Neural cell (in vitro differentiated cells): Measurements from ENCODE around the gene IQGAP1. TPM values are rescaled to one million over a fixed set of nuclear protein-coding genes. Genes with fewer than 3 reads are reported as not detected.

Experiments
- H2AFZ ChIP-seq: fragments of 200-600, 300-800 bp; sonication (generic), shearing (Covaris generic); 2 replicates; pipeline ENCODE4 v1.6.0; 2014; ENCODE audit warnings: low read depth, mild to moderate bottlenecking, antibody characterized with exemption, low read length, moderate library complexity
- H3F3A ChIP-seq: fragments of 200-600 bp; shearing (Covaris generic); 2 replicates; pipeline ENCODE4 v1.6.1; 2016; ENCODE audit warnings: mild to moderate bottlenecking, moderate library complexity, mixed read lengths, antibody characterized with exemption, low read length; ENCODE audit not compliant: insufficient read depth, poor library complexity, severe bottlenecking
- H3K27ac ChIP-seq: fragments of 200-600, 300-800 bp; sonication (generic), shearing (Covaris generic); 2 replicates; pipeline ENCODE4 v1.5.1; 2014; ENCODE audit warnings: mild to moderate bottlenecking, low read length, moderate library complexity
- H3K27me3 ChIP-seq: fragments of 300-800, 200-600 bp; sonication (generic), shearing (Covaris generic); 2 replicates; pipeline ENCODE4 v1.6.0; 2014; ENCODE audit warnings: mild to moderate bottlenecking, low read depth, low read length, moderate library complexity; ENCODE audit not compliant: insufficient read depth
- H3K36me3 ChIP-seq: fragments of 300-800, 200-600 bp; sonication (generic), shearing (Covaris generic); 2 replicates; pipeline ENCODE4 v1.5.1; 2014; ENCODE audit warnings: mild to moderate bottlenecking, antibody characterized with exemption, low read length, moderate library complexity; ENCODE audit not compliant: insufficient read depth
- H3K4me2 ChIP-seq: fragments of 300-800, 200-600 bp; sonication (generic), shearing (Covaris generic); 2 replicates; pipeline ENCODE4 v1.6.0; 2014; ENCODE audit warnings: mild to moderate bottlenecking, low read length
- H3K4me3 ChIP-seq: fragments of 300-800, 200-600 bp; sonication (generic), shearing (Covaris generic); 2 replicates; pipeline ENCODE4 v1.5.1; 2014; ENCODE audit warnings: mild to moderate bottlenecking, low read length, moderate library complexity
- H3K79me2 ChIP-seq: fragments of 200-600 bp; shearing (Covaris generic); replicated peaks from 2 replicates; pipeline ENCODE4 v1.6.0; 2014; ENCODE audit warnings: mild to moderate bottlenecking, low read length, moderate library complexity; ENCODE audit not compliant: insufficient read depth
- H3K9ac ChIP-seq: fragments of 300-800, 200-600 bp; sonication (generic), shearing (Covaris generic); 2 replicates; pipeline ENCODE4 v1.6.1; 2016; ENCODE audit warnings: mild to moderate bottlenecking, low read length, mixed read lengths
- H3K9me2 ChIP-seq: fragments of 200-600 bp; shearing (Covaris generic); 2 replicates; pipeline ENCODE4 v1.6.1; 2016; ENCODE audit warnings: mild to moderate bottlenecking, low read length, mixed read lengths; ENCODE audit not compliant: insufficient read depth
- H3K9me3 ChIP-seq: fragments of 200-600, 300-800 bp; sonication (generic), shearing (Covaris generic); 2 replicates; pipeline ENCODE4 v1.6.1; 2016; ENCODE audit warnings: mild to moderate bottlenecking, mixed run types, low read length, moderate library complexity, mixed read lengths
- H4K20me1 ChIP-seq: fragments of 200-600 bp; shearing (Covaris generic); 2 replicates; pipeline ENCODE4 v1.6.1; 2016; ENCODE audit warnings: mild to moderate bottlenecking, mixed run types; ENCODE audit not compliant: insufficient read depth
- EP300 ChIP-seq: fragments of 450-650 bp; conservative IDR thresholded peaks from 2 replicates; pipeline ENCODE4 v1.6.1; 2014; ENCODE audit warnings: antibody characterized with exemption, mild to moderate bottlenecking, moderate library complexity; ENCODE audit not compliant: poor library complexity, severe bottlenecking
- EZH2 ChIP-seq: fragments of 200-600, 300-800 bp; shearing (Covaris generic), sonication (generic); IDR thresholded peaks from 2 replicates; pipeline ENCODE4 v1.6.1; 2014; ENCODE audit warnings: antibody characterized with exemption, low read length, borderline replicate concordance, mild to moderate bottlenecking; ENCODE audit not compliant: insufficient read depth, poor library complexity, severe bottlenecking
- MXI1 ChIP-seq: fragments of 450-650 bp; conservative IDR thresholded peaks from 2 replicates; pipeline ENCODE4 v1.6.1; 2014; ENCODE audit warnings: antibody characterized with exemption, mild to moderate bottlenecking; ENCODE audit not compliant: poor library complexity, severe bottlenecking
- POLR2AphosphoS5 ChIP-seq: IDR thresholded peaks from 2 replicates; pipeline ENCODE4 v1.6.1; 2012
- RAD21 ChIP-seq: fragments of 450-650 bp; conservative IDR thresholded peaks from 2 replicates; pipeline ENCODE4 v1.6.1; 2014; ENCODE audit warnings: antibody characterized with exemption, mild to moderate bottlenecking, moderate library complexity
- REST ChIP-seq: IDR thresholded peaks from 2 replicates; pipeline ENCODE4 v1.6.1; 2012; ENCODE audit warnings: borderline replicate concordance
- SMC3 ChIP-seq: fragments of 450-650 bp; conservative IDR thresholded peaks from 2 replicates; pipeline ENCODE4 v1.6.1; 2014; ENCODE audit warnings: antibody characterized with exemption, mild to moderate bottlenecking, moderate library complexity; ENCODE audit not compliant: poor library complexity
- TAF1 ChIP-seq: IDR thresholded peaks from 2 replicates; pipeline ENCODE4 v1.6.1; 2012; ENCODE audit warnings: low read depth
- polyA plus RNA-seq: library from polyadenylated mRNA; depleted of rRNA; stranded (reverse); fragments of >200 nt; gene quantifications from 2 replicates; pipeline ENCODE4 v1.2.3, GENCODE V29; 2014
- TF ChIP-seq, protein P1 (sequence below): fragments of 450-650 bp; IDR thresholded peaks from 2 replicates; pipeline ENCODE4 v1.5.1; 2014; ENCODE audit warnings: antibody characterized with exemption, mild to moderate bottlenecking, moderate library complexity; ENCODE audit not compliant: poor library complexity, severe bottlenecking

Gene IQGAP1
- polyA plus RNA-seq, 1 donor from 2014 or later = 16.6 TPM

DNA sequence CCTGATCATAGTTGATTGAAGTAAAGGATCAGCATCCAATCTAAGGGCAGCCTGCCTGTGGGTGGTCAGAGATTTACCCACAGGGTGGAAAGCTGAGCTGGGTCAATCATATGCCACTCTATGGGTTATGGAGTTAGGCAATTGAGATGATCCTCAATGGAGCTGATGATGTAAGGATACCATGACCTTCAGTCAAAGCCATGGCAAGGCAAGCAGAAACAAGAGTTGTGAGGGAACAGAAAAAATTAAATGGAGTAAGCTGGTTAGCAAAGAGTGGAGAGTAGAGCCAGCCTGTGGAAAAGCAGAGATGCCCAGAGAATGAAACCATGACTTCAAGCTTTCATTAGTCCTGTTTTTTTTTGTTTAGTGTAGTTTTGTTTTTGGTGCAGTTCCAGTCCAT is 5.7 kb upstream of the IQGAP1 start:
- Histone ChIP-seq H3K9me3 (no peaks in the 10 kb centered on the region), H3K27me3 (no peaks in the 10 kb centered on the region), H3F3A (no peaks in the 10 kb centered on the region), H3K4me3 (no peak overlapping the region), H3K27ac (no peak overlapping the region), H3K9ac (no peak overlapping the region), H3K4me2 (no peak overlapping the region), H2AFZ (no peak overlapping the region), H3K9me2 (no peaks in the 10 kb centered on the region), H4K20me1 (no peaks in the 10 kb centered on the region), H3K36me3 (no peaks in the 10 kb centered on the region), H3K79me2 (no peaks in the 10 kb centered on the region)
- TF ChIP-seq EZH2 (no peak), EP300 (no peak), SMC3 (no peak), RAD21 (no peak), REST (no peak), POLR2AphosphoS5 (no peak), TAF1 (no peak), MXI1 (no peak)
- TF ChIP-seq, protein P1, sequence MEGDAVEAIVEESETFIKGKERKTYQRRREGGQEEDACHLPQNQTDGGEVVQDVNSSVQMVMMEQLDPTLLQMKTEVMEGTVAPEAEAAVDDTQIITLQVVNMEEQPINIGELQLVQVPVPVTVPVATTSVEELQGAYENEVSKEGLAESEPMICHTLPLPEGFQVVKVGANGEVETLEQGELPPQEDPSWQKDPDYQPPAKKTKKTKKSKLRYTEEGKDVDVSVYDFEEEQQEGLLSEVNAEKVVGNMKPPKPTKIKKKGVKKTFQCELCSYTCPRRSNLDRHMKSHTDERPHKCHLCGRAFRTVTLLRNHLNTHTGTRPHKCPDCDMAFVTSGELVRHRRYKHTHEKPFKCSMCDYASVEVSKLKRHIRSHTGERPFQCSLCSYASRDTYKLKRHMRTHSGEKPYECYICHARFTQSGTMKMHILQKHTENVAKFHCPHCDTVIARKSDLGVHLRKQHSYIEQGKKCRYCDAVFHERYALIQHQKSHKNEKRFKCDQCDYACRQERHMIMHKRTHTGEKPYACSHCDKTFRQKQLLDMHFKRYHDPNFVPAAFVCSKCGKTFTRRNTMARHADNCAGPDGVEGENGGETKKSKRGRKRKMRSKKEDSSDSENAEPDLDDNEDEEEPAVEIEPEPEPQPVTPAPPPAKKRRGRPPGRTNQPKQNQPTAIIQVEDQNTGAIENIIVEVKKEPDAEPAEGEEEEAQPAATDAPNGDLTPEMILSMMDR = no peak

DNA sequence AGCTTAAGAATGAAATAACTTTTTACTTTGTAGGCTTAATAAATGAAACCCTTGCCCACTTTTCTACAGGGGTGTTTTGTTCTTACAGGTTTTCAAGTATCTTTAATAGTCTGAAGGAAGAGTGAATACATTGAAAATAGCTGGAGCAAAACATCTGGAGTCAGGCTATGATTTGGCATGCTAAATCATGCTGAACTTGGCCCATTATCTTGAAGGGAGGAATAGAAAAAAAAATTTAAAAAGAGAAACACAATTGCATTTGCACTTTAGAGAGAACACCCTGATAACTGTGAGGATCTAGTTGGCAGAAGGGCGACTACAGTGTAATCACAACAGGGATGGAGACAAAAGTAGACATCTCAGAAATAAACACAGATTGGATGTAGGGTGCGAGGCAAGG is 1.8 kb upstream of the IQGAP1 start:
- H3K9me2 ChIP-seq = no peaks in the 10 kb centered on the region
- TF ChIP-seq, protein P1 = no peak
- TF ChIP-seq TAF1 = no peak
- no peak for TF ChIP-seq EP300
- H3F3A ChIP-seq = no peaks in the 10 kb centered on the region
- H3K9me3 ChIP-seq = no peaks in the 10 kb centered on the region
- H3K4me2 ChIP-seq = no peak overlapping the region
- H2AFZ ChIP-seq = no peak overlapping the region
- H4K20me1 ChIP-seq = no peaks in the 10 kb centered on the region
- no peak overlapping the region for H3K9ac ChIP-seq
- no peak overlapping the region for H3K4me3 ChIP-seq
- H3K27me3 ChIP-seq = no peaks in the 10 kb centered on the region
- no peaks in the 10 kb centered on the region for H3K36me3 ChIP-seq
- H3K79me2 ChIP-seq = no peaks in the 10 kb centered on the region
- no peak overlapping the region for H3K27ac ChIP-seq
